Measurements from ENCODE around the gene MYRFL. TPM values are rescaled to one million over a fixed set of nuclear protein-coding genes. Genes with fewer than 3 reads are reported as not detected.

Gene MYRFL
- total and polyA plus RNA-seq, 8 donors: 0.06 to 2.3 (median 0.43) TPM

GRCh38 chr12:69822201-69822860 lies 2.7 kb upstream of the MYRFL start:
- ATAC-seq: peak in 1 of 4 donors; percentile 23
- intact Hi-C loops (cut with DNase I): no loop called here
- DNase-seq: no peak
- Histone ChIP-seq H3K4me3 (no peak overlapping the region), H3K27ac (no peak overlapping the region), H3K36me3 (no peaks in the 10 kb centered on the region), H3K4me1 (no peaks in the 10 kb centered on the region), H3K27me3 (no peaks in the 10 kb centered on the region), H3K9me3 (no peaks in the 10 kb centered on the region)
- 63 to 72% methylated on average over 3 of the region's 3 CpGs for WGBS, 2 donors
- no peak for FAIRE-seq
- TF ChIP-seq CTCF (IDR thresholded peaks at IDR 0.05): no peak

- intact Hi-C loops (cut with DNase I): no loop called here
- Histone ChIP-seq H3K27ac (no peak overlapping the region), H3K9me3 (no peaks in the 10 kb centered on the region), H3K36me3 (no peaks in the 10 kb centered on the region), H3K4me3 (no peak overlapping the region), H3K27me3 (no peaks in the 10 kb centered on the region), H3K4me1 (no peaks in the 10 kb centered on the region)
- FAIRE-seq (no peak), ATAC-seq (no peak), DNase-seq (no peak)
- TF ChIP-seq CTCF (IDR thresholded peaks at IDR 0.05): no peak
Observed at GRCh38 chr12:69824028-69824427, 999 bp upstream of the MYRFL start.

- ATAC-seq: no peak
Observed at GRCh38 chr12:69828897-69829296, 3.9 kb downstream of the MYRFL start.

GRCh38 chr12:69833696-69834095 lies 8.7 kb downstream of the MYRFL start:
- Histone ChIP-seq H3K4me3 (no peak overlapping the region), H3K27ac (no peak overlapping the region), H3K36me3 (no peaks in the 10 kb centered on the region), H3K4me1 (peaks cover 0 to 4% (median 0%) of the 10 kb centered on the region in 3 donors), H3K27me3 (no peaks in the 10 kb centered on the region), H3K9me3 (no peaks in the 10 kb centered on the region)
- no peak for TF ChIP-seq CTCF (IDR thresholded peaks at IDR 0.05)
- no peak for ATAC-seq
- DNase-seq: no peak
- intact Hi-C loops (cut with DNase I): no loop called here
- no peak for FAIRE-seq
- 49 to 61% methylated on average over 2 of the region's 2 CpGs for WGBS, 2 donors

More at GRCh38 chr12:69828897-69829296, 3.9 kb downstream of the MYRFL start:
- Histone ChIP-seq H3K4me3 (no peak overlapping the region), H3K36me3 (no peaks in the 10 kb centered on the region), H3K27me3 (no peaks in the 10 kb centered on the region), H3K9me3 (no peaks in the 10 kb centered on the region), H3K27ac (no peak overlapping the region), H3K4me1 (no peaks in the 10 kb centered on the region)
- no peak for TF ChIP-seq CTCF (IDR thresholded peaks at IDR 0.05)
- intact Hi-C loops (cut with DNase I): no loop called here
- FAIRE-seq (no peak), DNase-seq (no peak)
- 46 to 54% methylated on average over 5 of the region's 5 CpGs for WGBS, 2 donors

- no peak overlapping the region for H3K27ac ChIP-seq
- H3K9me3 ChIP-seq: no peaks in the 10 kb centered on the region
- intact Hi-C loops (cut with DNase I): no loop called here
- no peaks in the 10 kb centered on the region for H3K27me3 ChIP-seq
- ATAC-seq (peak in 2 of 4 donors; percentile 32 to 47), FAIRE-seq (no peak), DNase-seq (no peak)
- no peaks in the 10 kb centered on the region for H3K36me3 ChIP-seq
- no peak overlapping the region for H3K4me3 ChIP-seq
- H3K4me1 ChIP-seq: peaks cover 0 to 4% (median 0%) of the 10 kb centered on the region in 3 donors
- 45 to 49% methylated on average over 2 of the region's 2 CpGs for WGBS, 2 donors
- no peak for TF ChIP-seq CTCF (IDR thresholded peaks at IDR 0.05)
Observed at GRCh38 chr12:69834147-69834546, 9.1 kb downstream of the MYRFL start.
